Measurements from ENCODE around the gene TUBA1B. TPM values are rescaled to one million over a fixed set of nuclear protein-coding genes. Genes with fewer than 3 reads are reported as not detected.
"Not testable (repeated sequence)": the region's sequence is repeated elsewhere in the genome, so short reads cannot be mapped to it uniquely, and the experiment has no call there.

The TUBA1B gene
- total and polyA plus RNA-seq, 5 donors: 170 to 515 (median 395) TPM

GRCh38 chr12:49127971-49128370, 3.2 kb downstream of the TUBA1B start:
- DNase-seq; H3K4me1 ChIP-seq (ENCODE audit: control insufficient read depth, insufficient read depth, low read length); intact Hi-C loops (cut with DNase I); H3K4me3 ChIP-seq (ENCODE audit: low read length); H3K27me3 ChIP-seq (ENCODE audit: control insufficient read depth, insufficient read depth); H3K27ac ChIP-seq (ENCODE audit: low read length); H3K9me3 ChIP-seq (ENCODE audit: control insufficient read depth, low read length); ATAC-seq: not testable (repeated sequence)
- 97% methylated on average over 8 of the region's 8 CpGs for WGBS

DNA sequence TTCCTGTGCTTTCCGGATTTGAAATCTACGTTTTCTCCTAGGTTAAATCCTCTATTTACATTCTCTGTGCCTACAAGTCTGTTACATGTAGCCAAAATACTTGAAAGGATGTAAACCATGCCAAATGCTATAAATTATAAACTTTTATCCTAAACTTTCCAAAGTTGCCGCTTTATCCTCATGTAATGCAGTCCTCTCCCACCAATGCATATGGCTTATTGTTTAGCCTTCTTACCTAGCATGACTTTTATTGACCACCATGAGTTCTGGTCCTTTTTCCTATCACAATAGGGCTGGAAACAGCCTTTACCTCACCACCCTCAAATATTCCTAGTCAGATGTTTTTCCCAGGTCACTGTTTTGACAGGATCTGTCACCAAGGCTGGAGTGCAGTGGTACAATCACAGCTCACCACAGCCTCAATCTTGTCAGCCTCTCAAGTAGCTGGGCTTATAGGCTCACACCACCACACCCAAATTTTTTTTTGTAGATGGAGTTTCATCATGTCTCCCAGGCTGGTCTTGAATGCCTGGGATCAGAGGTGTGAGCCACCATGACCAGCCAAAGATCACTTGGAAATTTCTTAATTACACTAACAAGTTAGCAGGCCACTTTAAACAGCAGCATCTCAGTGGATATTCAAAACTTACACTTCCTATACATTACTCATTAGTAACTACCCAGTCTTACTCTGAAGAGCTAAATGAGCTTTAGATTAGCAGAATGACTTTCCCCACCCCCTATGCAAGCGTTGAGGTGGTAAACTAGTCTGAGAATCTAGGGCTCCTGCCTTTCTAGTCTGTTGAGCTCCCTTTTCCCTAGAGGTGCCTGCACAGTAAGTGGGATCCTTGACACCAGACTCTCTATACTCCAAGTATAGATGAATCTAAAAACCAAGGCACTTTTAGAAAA, 4.1 kb downstream of the TUBA1B start:
- H3K4me1 ChIP-seq (ENCODE audit: control insufficient read depth, insufficient read depth, low read length): peaks cover 5% of the 10 kb centered on the region
- H3K9me3 ChIP-seq (ENCODE audit: control insufficient read depth, low read length): no peaks in the 10 kb centered on the region
- DNase-seq: no peak
- H3K27me3 ChIP-seq (ENCODE audit: control insufficient read depth, insufficient read depth): no peaks in the 10 kb centered on the region
- intact Hi-C loops (cut with DNase I): no loop called here
- no peak overlapping the region for H3K4me3 ChIP-seq (ENCODE audit: low read length)
- 92% methylated on average over 4 of the region's 4 CpGs for WGBS
- ATAC-seq: no peak
- H3K27ac ChIP-seq (ENCODE audit: low read length): no peak overlapping the region

DNA sequence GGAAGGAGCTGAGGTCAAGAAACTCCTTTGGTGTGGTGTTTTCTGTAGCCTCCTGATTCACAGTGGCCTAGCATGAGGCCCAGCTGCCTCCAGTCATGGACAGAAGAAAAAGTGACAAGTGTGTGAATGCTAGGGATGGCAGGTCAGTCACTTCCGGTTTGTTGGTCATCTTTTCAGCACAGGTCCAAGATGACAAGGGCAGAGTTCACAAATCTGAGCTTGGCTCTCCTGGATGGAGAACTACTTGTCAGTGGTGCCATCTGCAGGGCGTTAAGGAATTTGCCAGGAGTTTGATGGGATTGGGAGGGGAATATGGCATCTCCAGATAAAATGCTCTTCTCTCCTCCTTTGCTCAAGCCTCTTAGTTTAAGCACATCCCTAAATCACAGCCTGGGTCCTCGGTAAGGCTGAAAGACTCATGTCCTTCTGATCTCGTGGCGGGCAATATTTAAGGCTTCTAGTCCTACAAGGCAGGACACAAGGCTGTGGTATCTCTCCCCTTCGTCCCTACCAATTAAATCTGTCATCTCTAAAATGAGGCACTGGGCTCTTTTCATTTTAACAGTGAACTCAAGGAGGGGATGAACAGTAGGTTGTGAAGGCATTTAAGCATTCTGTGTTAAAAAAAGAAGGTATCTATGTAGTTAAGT, 10.0 kb downstream of the TUBA1B start:
- Histone ChIP-seq H3K4me1 (ENCODE audit: control insufficient read depth, insufficient read depth, low read length) (no peaks in the 10 kb centered on the region), H3K27ac (ENCODE audit: low read length) (no peak overlapping the region), H3K9me3 (ENCODE audit: control insufficient read depth, low read length) (no peaks in the 10 kb centered on the region), H3K27me3 (ENCODE audit: control insufficient read depth, insufficient read depth) (no peaks in the 10 kb centered on the region), H3K4me3 (ENCODE audit: low read length) (no peak overlapping the region)
- DNase-seq (peak in 1 of 3 donors; percentile 33), ATAC-seq (peak; percentile 81 to 83)
- intact Hi-C loops (cut with DNase I): loop anchor here (5.0 kb wide), 1 partner anchor 34 kb away; no protein-coding TSS in a partner anchor
- 24% methylated on average over 6 of the region's 6 CpGs for WGBS

DNA sequence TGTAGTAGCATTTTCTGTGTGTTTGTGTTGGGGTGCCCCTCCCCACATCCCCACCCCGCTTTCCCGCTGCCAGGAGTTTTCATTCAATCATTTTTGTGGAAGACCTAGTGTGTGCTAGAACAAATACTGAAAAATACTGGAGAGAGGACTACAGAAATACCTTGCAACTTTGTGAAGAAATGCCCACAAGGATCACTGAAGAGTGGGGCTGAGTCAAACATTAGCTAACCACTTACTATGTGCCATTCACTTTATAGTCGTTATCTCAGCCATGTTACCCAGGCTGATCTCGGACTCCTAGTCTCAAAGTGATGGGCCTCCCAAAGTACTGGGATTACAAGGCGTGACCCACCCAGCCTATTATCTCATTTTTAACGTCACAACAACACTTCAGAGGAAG, 20.0 kb downstream of the TUBA1B start:
- H3K4me3 ChIP-seq (ENCODE audit: low read length): peak overlapping the region; percentile 5
- no peaks in the 10 kb centered on the region for H3K4me1 ChIP-seq (ENCODE audit: control insufficient read depth, insufficient read depth, low read length)
- no peaks in the 10 kb centered on the region for H3K27me3 ChIP-seq (ENCODE audit: control insufficient read depth, insufficient read depth)
- H3K27ac ChIP-seq (ENCODE audit: low read length): peak overlapping the region; percentile 48
- no peak for DNase-seq
- intact Hi-C loops (cut with DNase I): loop anchor here in 2 of 4 donors (10.0 kb wide), 1 partner anchor 46 kb away; the partner anchor contains the start of genes KMT2D (in 2 of the 2) and RHEBL1 (in 2 of the 2)
- ATAC-seq: no peak
- WGBS: 52% methylated on average over 6 of the region's 6 CpGs
- H3K9me3 ChIP-seq (ENCODE audit: control insufficient read depth, low read length): no peaks in the 10 kb centered on the region

- peaks cover 3% of the 10 kb centered on the region for H3K4me1 ChIP-seq (ENCODE audit: control insufficient read depth, insufficient read depth, low read length)
- intact Hi-C loops (cut with DNase I): loop anchor here in 2 of 4 donors (10.0 kb wide), 1 partner anchor 46 kb away; the partner anchor contains the start of genes KMT2D (in 2 of the 2) and RHEBL1 (in 2 of the 2)
- under 1% methylated on average over 43 of the region's 43 CpGs for WGBS
- ATAC-seq (peak; percentile 98), DNase-seq (peak; percentile 97 to 98 (median 97))
- H3K27me3 ChIP-seq (ENCODE audit: control insufficient read depth, insufficient read depth): no peaks in the 10 kb centered on the region
- peak within 1 kb of the TSS; percentile 93 for H3K27ac ChIP-seq (ENCODE audit: low read length)
- no peaks in the 10 kb centered on the region for H3K9me3 ChIP-seq (ENCODE audit: control insufficient read depth, low read length)
- peak within 1 kb of the TSS; percentile 87 for H3K4me3 ChIP-seq (ENCODE audit: low read length)
Measured at GRCh38 chr12:49110464-49111155, 20.6 kb downstream of the TUBA1B start, which contains the start of gene LMBR1L. Gene LMBR1L, minus strand, starts transcription at chr12:49110847. Its CDS starts 292 bp downstream, at chr12:49110555.

GRCh38 chr12:49109641-49110463, 21.3 kb downstream of the TUBA1B start:
- peaks cover 11% of the 10 kb centered on the region for H3K4me1 ChIP-seq (ENCODE audit: control insufficient read depth, insufficient read depth, low read length)
- intact Hi-C loops (cut with DNase I): loop anchor here in 2 of 4 donors (10.0 kb wide), 2 partner anchors 45 to 125 kb away; partner anchors contain the start of genes KMT2D (in 2 of the 2) and RHEBL1 (in 2 of the 2)
- H3K27me3 ChIP-seq (ENCODE audit: control insufficient read depth, insufficient read depth): no peaks in the 10 kb centered on the region
- 4% methylated on average over 33 of the region's 33 CpGs for WGBS
- H3K4me3 ChIP-seq (ENCODE audit: low read length): peak overlapping the region; percentile 87
- peak in 2 of 3 donors; percentile 33 to 68 for DNase-seq
- H3K27ac ChIP-seq (ENCODE audit: low read length): peak overlapping the region; percentile 93
- H3K9me3 ChIP-seq (ENCODE audit: control insufficient read depth, low read length): no peaks in the 10 kb centered on the region
- peak; percentile 32 to 38 for ATAC-seq

- intact Hi-C loops (cut with DNase I): loop anchor here in 1 of 4 donors (10.0 kb wide), 1 partner anchor 126 kb away; no protein-coding TSS in a partner anchor
- H3K4me3 ChIP-seq (ENCODE audit: low read length): peak overlapping the region; percentile 87
- no peaks in the 10 kb centered on the region for H3K9me3 ChIP-seq (ENCODE audit: control insufficient read depth, low read length)
- peak overlapping the region; percentile 93 for H3K27ac ChIP-seq (ENCODE audit: low read length)
- DNase-seq: peak in 2 of 3 donors; percentile 61 to 76
- WGBS: 4% methylated on average over 4 of the region's 4 CpGs
- ATAC-seq: peak; percentile 60 to 62
- H3K27me3 ChIP-seq (ENCODE audit: control insufficient read depth, insufficient read depth): no peaks in the 10 kb centered on the region
- peaks cover 17% of the 10 kb centered on the region for H3K4me1 ChIP-seq (ENCODE audit: control insufficient read depth, insufficient read depth, low read length)
Measured at GRCh38 chr12:49108958-49109404, 22.2 kb downstream of the TUBA1B start.

DNA sequence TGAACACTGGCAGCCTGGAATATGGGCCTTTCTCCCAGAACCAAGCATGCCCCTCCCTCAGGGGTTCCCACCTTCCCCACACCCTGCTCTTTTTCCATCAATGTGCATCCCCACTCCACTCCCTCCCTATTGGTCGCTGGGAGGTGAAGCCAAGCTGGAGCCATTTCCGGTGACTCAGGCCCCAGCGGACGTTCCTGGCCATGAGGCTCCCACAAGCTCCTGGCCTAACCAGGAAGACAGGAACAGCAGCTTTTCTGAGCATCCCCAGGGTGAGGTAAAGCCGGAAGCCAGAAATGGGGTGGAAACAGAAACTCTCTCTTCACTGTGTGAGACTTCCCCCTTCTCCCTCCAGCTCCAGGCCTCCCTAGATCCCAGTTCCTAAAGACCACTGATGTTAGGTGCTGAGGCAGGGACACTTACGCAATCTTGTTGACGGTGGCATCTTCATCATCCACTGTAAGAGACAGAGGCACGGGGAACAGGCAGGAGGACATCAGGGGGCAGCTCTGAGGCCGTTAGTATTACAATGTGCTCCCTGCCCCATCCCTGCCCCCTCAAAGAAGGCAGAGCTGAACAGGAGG, 25.6 kb downstream of the TUBA1B start:
- WGBS: 54% methylated on average over 9 of the region's 9 CpGs
- H3K27me3 ChIP-seq (ENCODE audit: control insufficient read depth, insufficient read depth): no peaks in the 10 kb centered on the region
- H3K4me1 ChIP-seq (ENCODE audit: control insufficient read depth, insufficient read depth, low read length): peaks cover 17% of the 10 kb centered on the region
- H3K9me3 ChIP-seq (ENCODE audit: control insufficient read depth, low read length): no peaks in the 10 kb centered on the region
- H3K27ac ChIP-seq (ENCODE audit: low read length): peak overlapping the region; percentile 45
- intact Hi-C loops (cut with DNase I): loop anchor here in 1 of 4 donors (10.0 kb wide), 1 partner anchor 129 kb away; no protein-coding TSS in a partner anchor
- ATAC-seq (peak in 1 of 2 donors; percentile 44), DNase-seq (peak in 2 of 3 donors; percentile 59 to 67)
- H3K4me3 ChIP-seq (ENCODE audit: low read length): no peak overlapping the region

GRCh38 chr12:49104822-49105221, 26.4 kb downstream of the TUBA1B start:
- H3K9me3 ChIP-seq (ENCODE audit: control insufficient read depth, low read length): no peaks in the 10 kb centered on the region
- WGBS: 74% methylated on average over 3 of the region's 3 CpGs
- H3K27ac ChIP-seq (ENCODE audit: low read length): no peak overlapping the region
- intact Hi-C loops (cut with DNase I): loop anchor here in 1 of 4 donors (10.0 kb wide), 1 partner anchor 130 kb away; no protein-coding TSS in a partner anchor
- H3K27me3 ChIP-seq (ENCODE audit: control insufficient read depth, insufficient read depth): no peaks in the 10 kb centered on the region
- peaks cover 17% of the 10 kb centered on the region for H3K4me1 ChIP-seq (ENCODE audit: control insufficient read depth, insufficient read depth, low read length)
- no peak for ATAC-seq
- no peak for DNase-seq
- H3K4me3 ChIP-seq (ENCODE audit: low read length): no peak overlapping the region
